GM19397 (cell line): ENCODE data around the gene ANGPTL8.

Experiments
- ATAC-seq: cut with Tn5 transposase; IDR thresholded peaks from one replicate; pipeline ENCODE4 v1.9.1; 2021; ENCODE audit warnings: mild to moderate bottlenecking, moderate library complexity; ENCODE audit not compliant: unreplicated experiment

The ANGPTL8 gene

GRCh38 chr19:11286312-11286974 is 47.0 kb downstream of the ANGPTL8 start:
- ATAC-seq, result no peak

- no peak for ATAC-seq
These were observed 48.9 kb downstream of the ANGPTL8 start for GRCh38 chr19:11288349-11288748.

GRCh38 chr19:11290256-11290655 is 50.8 kb downstream of the ANGPTL8 start:
- no peak for ATAC-seq

GRCh38 chr19:11291415-11291814 is 52.0 kb downstream of the ANGPTL8 start:
- ATAC-seq, result no peak
